ENCODE data around the gene DGUOK.

Gene DGUOK

GRCh38 chr2:73947412-73948018, 20.8 kb downstream of the DGUOK start:
- H3K27ac ChIP-seq, result no peak overlapping the region
- TF ChIP-seq CTCF (conservative IDR thresholded peaks at IDR 0.05), result no peak

- no peak overlapping the region for H3K27ac ChIP-seq
- no peak for TF ChIP-seq CTCF (conservative IDR thresholded peaks at IDR 0.05)
These were observed 23.1 kb downstream of the DGUOK start for GRCh38 chr2:73949802-73950201.

- no peak overlapping the region for H3K27ac ChIP-seq
- no peak for TF ChIP-seq CTCF (conservative IDR thresholded peaks at IDR 0.05)
These were observed 26.1 kb downstream of the DGUOK start for GRCh38 chr2:73952499-73953446.

GRCh38 chr2:73956218-73956865, 29.7 kb downstream of the DGUOK start:
- no peak overlapping the region for H3K27ac ChIP-seq
- no peak for TF ChIP-seq CTCF (conservative IDR thresholded peaks at IDR 0.05)

GRCh38 chr2:73961274-73961673, 34.6 kb downstream of the DGUOK start:
- H3K27ac ChIP-seq, result no peak overlapping the region
- no peak for TF ChIP-seq CTCF (conservative IDR thresholded peaks at IDR 0.05)

- TF ChIP-seq CTCF (conservative IDR thresholded peaks at IDR 0.05), result no peak
- H3K27ac ChIP-seq, result no peak overlapping the region
These were observed 35.3 kb downstream of the DGUOK start for GRCh38 chr2:73961823-73962615.

Measured in VCaP (cell line).